Pulmonary artery endothelial cell (primary cell): ENCODE results near the gene STX16. TPM values are rescaled to one million over a fixed set of nuclear protein-coding genes. Genes with fewer than 3 reads are reported as not detected.
A peak's percentile ranks its signal among the peaks of the same experiment; 100 is the strongest.
"Not testable (repeated sequence)": the region's sequence is repeated elsewhere in the genome, so short reads cannot be mapped to it uniquely, and the experiment has no call there.

Source experiments
- DNase-seq: peaks from one replicate; pipeline ENCODE4 v3.0.0-alpha.2; 2011; ENCODE audit warnings: low read depth, low spot score
- total RNA-seq: library from RNA; depleted of rRNA; stranded (reverse); fragments of >200 nt; gene quantifications from 2 replicates; pipeline ENCODE4 v1.2.3, GENCODE V29; 2014

Gene STX16
- total RNA-seq, 1 donor from 2014 or later, result 45.6 TPM

GRCh38 chr20:58636396-58636982, 14.6 kb upstream of the STX16 start:
- no peak for DNase-seq

- DNase-seq, result no peak
Measured at GRCh38 chr20:58636983-58637421, 14.1 kb upstream of the STX16 start.

DNA sequence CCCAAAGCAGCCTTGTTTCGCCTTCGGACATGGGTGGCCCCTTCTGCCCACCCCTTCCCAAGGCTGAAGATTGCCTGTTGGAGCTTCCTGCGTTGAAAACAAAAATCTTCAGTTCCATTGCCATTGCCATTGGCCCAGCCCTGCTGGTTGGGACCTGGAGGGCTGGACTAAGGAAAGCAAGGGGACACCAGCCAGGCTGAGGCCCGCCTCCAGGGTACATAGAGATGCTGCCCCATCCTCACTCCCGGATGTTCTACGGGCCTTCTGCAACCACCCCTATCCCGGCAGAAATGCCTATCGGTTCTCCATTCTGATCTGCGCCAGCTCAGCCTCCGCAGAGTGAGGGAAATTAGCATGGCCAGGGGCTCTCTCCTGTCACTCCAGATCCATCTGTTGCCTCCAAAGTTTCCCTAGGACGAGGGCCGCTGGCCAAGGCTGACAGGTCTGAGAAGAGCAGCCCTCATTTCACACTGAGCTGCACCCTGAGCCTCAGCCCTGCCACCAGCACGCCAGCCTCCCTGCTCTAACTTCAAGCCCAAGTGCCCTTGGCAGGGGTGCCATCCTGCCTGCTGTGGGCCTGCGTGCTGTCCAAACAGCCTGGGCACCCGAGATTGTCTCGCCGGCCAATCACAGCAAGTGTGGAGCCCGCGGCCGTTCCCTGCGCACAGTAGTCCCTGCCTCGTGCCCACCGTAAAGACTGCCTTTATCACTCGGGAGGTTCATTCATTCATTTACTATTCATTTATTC, 13.4 kb upstream of the STX16 start:
- no peak for DNase-seq

DNA sequence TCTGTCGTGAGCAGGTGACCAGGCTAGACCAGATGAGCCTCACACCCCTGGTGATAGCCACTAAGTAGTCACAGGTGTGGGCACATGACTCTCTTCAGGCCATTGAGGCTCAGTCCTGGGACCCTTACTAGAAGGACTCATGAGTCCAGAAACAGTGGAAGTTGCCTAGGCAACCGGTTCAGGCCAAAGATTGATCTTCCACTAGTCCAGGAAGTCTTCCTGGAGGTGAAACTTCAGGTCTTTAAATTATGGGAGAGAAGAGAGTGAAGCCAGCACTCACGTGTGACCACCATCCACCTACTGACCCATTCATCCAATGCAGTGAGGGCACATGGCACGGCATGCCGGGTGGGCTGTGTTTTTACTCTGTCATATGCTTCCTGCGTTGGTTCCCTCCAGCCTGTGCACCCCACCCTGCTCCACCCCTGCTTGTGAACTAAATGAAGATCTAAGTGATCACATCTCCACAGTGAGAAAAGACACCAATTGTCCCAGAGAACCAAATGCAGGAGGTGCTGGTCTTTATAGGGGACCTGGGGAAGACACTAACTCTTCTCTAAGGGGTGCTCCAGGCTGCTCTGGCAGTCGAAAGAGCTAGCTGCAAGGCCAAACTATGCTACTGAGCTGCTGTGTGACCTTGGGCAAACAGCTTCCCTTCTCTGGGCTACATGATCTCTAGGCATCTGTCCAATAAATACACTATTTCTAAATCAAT, 12.5 kb upstream of the STX16 start:
- no peak for DNase-seq

- no peak for DNase-seq
Measured at GRCh38 chr20:58639182-58640146, 11.6 kb upstream of the STX16 start.

GRCh38 chr20:58640446-58640845, 10.6 kb upstream of the STX16 start:
- no peak for DNase-seq

- DNase-seq, result no peak
Measured at GRCh38 chr20:58642441-58642840, 8.6 kb upstream of the STX16 start.

- not testable (repeated sequence) for DNase-seq
Measured at GRCh38 chr20:58642896-58643295, 8.2 kb upstream of the STX16 start.

DNA sequence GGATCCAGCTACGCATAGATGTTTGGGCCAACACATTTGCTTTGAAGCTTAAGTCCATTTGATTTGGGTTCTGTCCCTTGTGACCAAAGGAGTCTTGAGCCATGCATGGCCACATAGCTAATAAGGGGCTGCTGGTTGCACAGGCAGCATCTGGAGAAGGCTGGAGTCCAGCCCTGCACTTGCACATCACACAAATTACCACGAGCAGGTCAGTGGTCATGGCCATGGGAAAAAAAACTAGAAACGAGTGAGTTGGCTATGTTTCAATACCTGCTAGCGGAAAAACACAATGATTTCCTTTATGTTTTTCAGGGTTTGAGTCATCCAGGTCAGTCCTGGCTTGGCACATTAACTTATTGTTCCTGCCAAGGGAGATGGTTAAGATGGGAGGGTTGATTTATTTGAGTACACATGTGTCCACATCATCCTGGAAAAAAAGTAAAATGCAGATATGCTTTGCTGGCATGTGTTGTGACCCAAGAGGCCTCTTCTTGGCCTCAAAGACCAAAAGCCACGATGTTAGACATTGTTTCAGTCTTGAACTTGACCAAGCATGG, 5.6 kb upstream of the STX16 start:
- peak; percentile 55 for DNase-seq

GRCh38 chr20:58646257-58646656, 4.8 kb upstream of the STX16 start:
- no peak for DNase-seq

- no peak for DNase-seq
Measured at GRCh38 chr20:58646703-58647102, 4.4 kb upstream of the STX16 start.

DNA sequence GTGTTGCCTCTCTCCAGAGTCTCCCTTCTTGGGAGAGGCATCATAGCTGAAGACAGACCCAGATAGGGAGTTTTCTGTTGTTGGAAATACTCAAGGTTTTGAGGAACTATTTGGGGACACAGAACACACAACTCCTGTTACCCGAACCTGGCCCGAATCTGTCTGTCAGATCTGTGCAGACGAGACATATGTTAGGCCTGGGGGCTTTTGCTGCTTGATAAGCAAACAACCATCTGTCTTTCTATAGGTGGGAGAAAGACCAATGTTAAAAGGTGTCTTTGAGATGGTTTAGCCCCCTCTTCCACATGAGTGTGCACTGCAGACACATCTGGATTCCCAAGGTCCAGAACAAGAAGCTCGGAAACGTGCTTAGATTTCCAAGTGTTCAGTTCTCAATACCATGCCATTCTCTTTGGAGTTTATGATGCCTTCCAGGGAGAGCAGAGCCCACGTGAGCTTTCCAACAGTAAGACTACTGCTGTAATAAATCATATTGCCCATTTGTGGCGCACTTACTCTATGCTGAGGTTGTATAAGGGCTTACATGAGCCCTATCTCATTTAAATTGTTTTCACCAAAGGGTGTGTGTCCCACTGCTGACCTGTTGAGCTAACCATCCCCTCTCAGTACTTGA, 3.8 kb upstream of the STX16 start:
- DNase-seq, result no peak

DNA sequence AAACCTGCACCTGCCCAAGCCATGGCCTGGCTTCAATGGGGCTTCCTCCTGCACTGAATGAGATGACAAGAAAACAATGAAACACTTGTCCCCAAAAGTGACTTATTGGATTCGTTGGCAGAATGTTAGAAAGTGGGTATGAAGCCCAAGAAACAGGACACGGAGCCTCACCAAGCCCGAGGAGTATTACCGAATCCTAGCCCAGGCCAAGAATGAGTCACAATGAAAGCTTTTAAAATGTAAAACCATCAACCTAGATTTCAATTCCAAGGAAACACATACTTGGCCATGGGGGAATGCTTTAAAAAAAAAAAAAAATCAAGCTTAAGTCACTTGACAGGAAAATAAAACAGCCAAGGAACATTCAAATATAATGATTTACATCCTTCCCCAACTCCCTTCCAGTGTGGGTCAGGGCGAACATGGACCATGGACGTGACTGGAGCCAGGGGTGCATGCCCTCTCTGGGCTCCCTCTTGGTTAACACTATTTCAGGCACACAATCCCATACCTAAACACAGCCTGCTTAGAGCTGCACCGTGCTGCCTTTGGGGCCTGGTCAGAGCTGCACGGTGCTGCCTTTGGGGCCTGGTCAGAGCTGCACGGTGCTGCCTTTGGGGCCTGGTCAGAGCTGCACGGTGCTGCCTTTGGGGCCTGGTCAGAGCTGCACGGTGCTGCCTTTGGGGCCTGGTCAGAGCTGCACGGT, 3.1 kb upstream of the STX16 start:
- peak; percentile 63 for DNase-seq

- not testable (repeated sequence) for DNase-seq
Measured at GRCh38 chr20:58648502-58648825, 2.6 kb upstream of the STX16 start.

DNA sequence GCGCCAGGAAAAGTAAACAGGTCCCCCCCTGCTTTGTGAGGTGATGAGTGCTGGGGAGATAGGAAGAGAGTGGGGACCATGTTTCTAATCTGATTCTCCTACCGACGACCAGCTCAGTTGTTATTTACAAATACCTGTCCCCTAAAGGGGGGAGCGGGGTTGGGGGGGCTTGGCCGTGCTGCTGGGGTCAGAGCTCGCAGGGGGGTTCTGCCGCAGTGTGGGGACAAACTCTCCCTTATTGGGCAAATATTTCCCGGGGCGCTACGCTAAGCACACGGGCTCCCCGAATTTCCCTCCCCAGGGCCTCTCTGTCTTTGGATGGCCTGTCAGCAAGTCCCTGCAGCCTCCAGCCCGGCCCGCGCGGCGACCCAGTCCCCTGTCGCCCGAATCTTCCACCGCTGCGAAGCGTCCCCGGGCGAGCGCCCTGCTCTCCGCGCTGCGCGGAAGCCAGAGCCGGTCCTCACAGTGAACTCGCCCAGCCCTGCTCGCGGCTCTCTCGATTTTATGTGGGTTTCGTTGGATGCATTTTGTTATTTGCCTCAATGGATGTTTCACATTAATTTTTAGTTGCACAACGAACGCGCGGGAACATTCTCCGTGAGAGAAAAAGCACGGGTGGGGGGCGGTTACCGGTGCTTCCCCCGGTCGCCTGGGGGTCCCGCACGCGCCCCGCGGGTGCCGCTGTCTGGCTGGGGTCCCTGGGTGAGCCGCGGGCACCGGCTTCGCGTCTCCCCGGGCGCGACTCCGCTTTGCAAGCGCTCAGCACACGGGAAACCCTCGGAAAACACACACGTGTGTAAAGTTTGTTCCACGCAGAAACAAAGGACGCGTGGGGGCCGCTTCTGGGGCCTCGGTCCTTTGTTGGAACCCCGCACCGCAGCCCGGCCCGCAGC, 1.5 kb upstream of the STX16 start:
- DNase-seq, result no peak

DNA sequence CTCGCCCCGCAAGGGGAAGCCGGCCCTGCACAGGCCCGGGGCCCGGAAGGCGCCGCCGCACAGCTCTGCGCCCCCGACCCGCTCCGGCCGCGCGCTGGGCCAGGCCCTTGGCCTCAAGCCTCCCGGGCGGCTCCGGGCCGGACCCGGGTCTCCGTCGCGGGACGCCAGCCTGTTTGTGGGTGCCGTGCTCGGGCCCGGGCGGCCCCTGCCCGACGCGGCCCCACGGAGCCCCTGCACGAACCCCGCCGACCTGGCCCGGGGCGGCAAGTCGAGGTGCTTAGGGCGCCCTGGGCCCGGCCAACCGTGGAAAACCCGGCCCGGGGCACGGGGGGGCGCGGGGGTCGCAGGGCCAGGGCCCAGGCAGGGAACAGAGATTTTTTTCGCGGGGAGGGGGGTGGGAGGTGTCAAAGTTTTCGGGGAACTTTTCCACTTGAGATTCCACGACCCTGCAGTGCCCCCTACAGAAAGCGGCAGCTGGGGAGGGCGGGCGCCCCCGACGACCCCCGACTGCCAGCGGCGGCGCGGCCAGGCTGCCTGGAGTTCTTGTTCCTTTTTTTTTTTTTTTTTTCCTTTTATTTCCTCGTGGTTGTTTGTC, 805 bp upstream of the STX16 start:
- DNase-seq, result no peak

GRCh38 chr20:58651559-58651945, 469 bp downstream of the STX16 start:
- DNase-seq, result no peak

- DNase-seq, result no peak
Measured at GRCh38 chr20:58651946-58652605, 993 bp downstream of the STX16 start.
